NCI-H1105 treated with DMSO at 0.1 percent for 48 hours (cell line): ENCODE measurements around the gene LRRC4C.

Experiments
- DNase-seq: peaks from one replicate; lab custom pipeline; 2025; lab: John Stamatoyannopoulos, UW

Gene LRRC4C

GRCh38 chr11:41414771-41415440, 44.5 kb downstream of the LRRC4C start:
- DNase-seq: peak; percentile 90

DNA sequence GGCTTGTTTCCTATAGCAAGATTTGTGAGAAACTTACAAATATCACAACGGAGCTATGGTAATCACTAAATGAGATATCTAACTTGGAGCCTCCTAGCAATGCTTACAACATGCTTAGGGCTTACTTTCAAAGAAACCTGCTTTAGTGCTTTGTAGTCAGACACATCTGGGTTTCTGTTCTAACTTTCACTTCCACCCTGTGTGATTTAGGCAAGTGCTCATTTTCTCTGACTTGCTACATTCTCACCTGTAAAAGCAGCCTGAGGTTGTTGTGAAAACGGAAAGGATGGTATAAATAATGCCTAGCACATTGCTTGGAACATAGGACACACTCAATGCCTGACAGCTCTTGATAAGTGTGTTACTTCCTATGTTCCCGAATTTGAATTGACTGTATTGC, 45.6 kb downstream of the LRRC4C start:
- DNase-seq: no peak

DNA sequence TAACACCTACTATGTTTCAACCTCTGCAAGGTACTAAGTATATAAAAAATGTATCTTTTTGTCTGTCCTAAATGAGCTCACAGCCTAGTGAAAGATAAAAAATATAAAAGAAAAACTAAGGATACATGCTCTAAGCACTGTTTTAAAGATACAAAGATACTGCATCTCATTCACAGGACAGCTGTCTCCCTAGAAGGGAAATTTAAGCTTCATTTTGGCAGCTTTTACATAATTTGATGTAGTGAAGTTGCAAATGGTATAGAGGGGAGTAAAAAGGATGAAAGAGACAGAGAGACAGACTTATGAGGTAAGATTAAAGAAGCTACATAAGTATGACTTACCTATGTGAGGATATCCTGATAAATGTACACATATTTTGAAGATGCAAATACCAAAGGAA, 53.6 kb downstream of the LRRC4C start:
- no peak for DNase-seq

DNA sequence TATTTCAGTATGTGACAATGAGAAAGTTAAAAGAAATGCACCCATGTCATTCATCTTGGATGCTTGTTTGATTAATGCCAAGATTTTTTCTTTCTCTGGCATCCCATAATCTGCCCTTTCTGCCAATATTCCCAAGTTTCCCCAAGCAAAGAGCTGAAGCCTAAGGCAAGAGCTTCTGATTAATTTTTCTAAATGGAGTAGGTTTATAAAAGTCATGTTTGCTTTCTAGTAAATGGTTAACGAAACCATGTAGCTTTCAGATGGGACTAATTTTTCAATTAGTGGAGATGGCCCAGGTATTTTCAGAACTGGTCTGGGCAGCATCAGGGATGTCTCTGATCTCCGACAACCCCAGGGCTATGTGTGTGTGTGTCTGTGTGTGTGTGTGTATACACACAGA, 55.3 kb downstream of the LRRC4C start:
- no peak for DNase-seq

GRCh38 chr11:41403458-41403857, 56.0 kb downstream of the LRRC4C start:
- DNase-seq: peak; percentile 27

DNA sequence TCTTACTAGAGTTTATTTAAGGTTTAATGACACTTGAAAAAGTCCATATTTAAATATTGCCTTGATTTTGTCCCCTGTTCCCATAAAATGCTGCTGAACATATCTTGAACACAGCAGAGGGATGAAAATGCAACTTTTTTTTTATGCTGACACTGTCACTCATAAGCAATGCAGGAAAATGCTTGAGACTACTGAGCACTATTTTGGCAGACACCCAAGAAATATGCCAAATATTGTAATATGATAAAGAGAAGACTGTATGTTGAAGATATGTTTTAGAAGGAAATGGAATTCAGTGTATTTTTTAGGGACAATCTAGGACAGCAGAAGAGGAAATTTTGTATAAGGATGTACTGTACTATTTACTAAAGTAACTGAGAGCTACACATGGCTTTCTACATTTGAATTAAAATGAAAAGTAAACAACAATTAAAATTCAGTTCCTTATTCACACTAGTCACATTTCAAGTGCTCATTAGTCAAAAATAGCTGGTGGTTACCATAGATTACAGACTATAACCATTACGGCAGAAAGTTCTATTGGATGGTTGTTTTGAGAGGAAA, 58.6 kb downstream of the LRRC4C start:
- DNase-seq: peak; percentile 98

GRCh38 chr11:41400124-41400523, 59.3 kb downstream of the LRRC4C start:
- no peak for DNase-seq

GRCh38 chr11:41399323-41399722, 60.1 kb downstream of the LRRC4C start:
- no peak for DNase-seq

DNA sequence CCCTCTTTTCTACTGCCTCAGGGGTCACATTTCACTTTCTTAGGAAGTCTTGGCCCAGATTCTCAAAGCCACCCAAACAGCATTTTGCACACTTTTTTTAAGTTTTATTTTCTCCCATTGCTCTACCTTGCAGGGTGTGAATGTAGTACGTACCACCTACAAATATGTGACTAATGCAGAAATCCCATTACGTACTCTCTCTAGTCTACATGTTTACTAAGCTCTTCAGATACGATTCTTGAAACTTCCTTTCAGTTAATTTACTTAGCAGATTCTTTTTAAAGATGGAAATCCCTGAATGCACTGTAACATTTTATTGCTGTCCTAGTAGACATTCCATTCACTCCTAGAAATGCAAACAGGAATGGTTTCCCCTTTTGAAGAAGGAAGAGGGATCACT, 61.3 kb downstream of the LRRC4C start:
- DNase-seq: no peak

DNA sequence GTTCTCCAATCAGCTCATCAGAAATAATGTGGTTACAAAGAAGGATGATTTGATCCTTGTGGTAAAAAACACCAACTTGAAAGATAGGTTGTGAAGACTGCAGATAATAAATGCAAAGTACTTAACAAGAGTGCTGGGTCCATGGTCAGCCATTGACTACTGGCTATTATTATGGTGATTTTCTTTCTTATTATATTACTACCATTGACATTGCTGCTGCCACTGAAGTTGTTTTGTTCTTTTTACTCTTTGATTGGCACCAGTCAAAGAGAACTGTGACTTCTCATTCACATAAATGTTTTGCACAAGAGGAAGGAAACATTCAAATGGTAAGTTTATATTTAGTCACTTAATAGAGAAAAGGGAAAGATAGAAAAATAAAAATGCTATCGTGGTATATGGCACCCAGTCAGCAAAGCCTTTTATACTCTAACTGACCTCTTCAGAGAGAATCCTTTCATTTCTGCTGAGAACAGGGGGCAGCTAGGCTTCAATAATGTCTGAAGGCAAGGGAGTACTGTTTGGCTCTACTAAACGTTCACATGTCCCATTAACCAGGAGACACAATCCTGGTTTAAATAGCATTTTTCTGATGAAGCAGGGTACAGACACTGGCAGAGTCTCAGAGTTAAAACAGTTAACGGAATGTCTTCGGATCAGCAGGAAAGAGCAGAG, 64.8 kb downstream of the LRRC4C start:
- DNase-seq: peak; percentile 50

GRCh38 chr11:41392596-41392995, 66.9 kb downstream of the LRRC4C start:
- DNase-seq: no peak

DNA sequence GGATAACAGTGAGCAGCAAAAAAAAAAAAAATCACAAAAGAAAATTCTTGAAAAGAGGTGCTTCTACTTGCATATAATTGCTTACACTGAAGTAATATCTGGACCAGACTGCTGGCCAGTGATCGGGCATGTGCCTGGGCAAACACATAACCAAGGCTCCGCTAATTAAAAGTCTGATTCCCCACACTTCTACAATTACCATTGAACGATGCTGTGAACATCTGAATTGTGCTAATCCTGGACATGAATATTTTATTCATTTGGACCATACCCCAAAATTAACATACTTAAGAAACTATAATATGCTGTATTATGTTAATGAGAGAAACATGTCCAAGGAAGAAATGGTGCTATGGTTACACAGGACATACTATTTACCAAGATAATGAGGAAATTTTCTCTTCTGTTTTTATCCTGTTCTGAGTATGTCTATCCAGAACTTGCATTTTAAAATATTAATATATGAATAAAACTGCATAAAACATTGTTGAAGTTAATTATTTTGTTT, 69.8 kb downstream of the LRRC4C start:
- DNase-seq: no peak

DNA sequence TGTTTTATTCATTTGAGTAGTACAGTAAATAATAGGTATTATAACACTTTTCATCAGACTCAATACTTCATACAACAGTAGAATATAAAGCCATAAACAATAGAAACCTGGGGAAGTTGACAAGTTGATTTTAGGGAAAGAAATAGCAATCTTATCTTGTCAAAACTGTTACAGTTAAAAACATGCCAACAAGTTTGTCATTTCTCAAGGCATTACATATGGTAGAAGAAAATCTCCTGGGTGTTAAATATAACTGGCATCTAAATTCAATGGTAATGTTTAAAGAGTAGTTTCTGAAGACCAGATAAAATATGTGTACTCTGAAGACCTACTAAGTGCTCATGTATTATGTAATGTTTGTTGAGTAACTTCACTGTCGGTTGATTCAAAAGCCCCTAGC, 75.1 kb downstream of the LRRC4C start:
- no peak for DNase-seq

- DNase-seq: no peak
These were observed 75.7 kb downstream of the LRRC4C start for GRCh38 chr11:41383768-41384167.

- no peak for DNase-seq
These were observed 76.5 kb downstream of the LRRC4C start for GRCh38 chr11:41382927-41383326.

- DNase-seq: no peak
These were observed 80.4 kb downstream of the LRRC4C start for GRCh38 chr11:41379084-41379483.

DNA sequence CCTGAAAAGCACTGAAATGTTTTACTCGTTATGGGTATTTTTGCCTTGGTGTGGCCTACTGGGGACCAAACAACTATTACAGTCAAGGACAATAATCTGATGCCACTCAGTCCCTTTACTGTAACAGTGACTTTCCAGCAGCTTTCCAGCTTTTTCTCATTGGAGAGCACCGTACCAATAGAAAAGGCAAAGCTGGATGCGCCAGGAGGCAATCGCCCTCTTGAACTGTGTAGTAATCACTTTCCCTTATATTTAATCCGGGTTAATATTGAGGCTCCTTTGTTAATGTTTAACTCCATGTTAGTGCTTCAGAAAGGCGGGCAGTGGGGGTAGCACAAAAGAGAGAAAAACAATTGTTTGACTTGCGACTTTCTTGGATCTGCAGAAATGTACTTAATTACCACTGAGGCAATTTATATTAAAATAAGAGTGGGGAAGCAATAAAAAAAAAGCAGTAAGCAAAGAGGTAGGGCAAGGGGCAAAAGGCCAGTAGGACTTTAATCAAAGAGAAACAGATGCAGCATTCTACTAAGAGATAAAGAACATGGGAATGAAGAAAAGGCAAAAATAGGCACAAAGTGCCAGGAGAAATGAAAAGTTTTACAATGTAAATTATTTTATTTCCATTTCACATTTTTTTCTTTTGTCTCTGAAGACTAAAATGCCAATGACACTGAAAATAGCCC, 81.6 kb downstream of the LRRC4C start:
- DNase-seq: no peak

GRCh38 chr11:41351825-41352224, 107.6 kb downstream of the LRRC4C start:
- no peak for DNase-seq

- no peak for DNase-seq
These were observed 113.4 kb downstream of the LRRC4C start for GRCh38 chr11:41346042-41346441.

DNA sequence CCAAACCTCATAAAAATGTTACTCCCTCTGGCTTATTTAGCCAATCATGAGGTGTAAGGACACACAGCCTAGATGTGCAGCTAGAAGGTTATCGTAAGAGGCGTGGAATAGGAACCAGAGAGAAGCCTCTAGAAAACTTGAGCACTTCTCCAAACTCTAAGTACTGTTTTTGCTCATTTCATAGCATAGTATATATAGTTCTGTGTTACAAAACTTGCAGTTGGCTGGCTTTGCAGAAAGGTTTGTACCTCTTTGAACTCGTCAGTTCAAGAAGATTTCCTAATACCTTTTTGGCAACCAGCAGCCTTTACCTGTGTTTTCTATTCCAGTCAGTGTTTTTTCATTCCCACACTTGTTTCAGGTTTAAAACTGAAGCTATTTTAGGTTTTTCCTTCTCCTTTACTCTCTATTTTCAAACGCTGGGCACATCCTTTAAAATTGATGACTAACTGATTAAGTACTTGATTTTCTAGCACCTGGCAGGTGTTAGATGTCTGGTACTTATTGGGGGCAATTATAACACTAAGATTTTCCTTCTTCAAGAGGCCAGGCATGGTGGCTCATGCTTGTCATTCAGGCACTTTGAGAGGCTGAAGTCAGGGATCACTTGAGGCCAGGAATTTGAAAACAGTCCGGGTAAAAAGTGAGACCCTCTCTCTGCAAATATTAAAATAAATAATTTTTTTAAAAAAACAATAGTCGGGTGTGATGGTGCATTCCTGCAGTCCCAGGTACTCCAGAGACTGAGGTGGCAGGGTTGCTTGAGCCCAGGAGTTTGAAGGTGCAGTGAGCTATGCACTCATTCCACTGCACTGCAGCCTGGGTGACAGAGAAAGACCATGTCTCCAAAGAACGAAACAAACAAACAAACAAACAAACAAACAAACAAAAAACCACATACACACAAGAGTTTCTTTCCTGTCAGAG, 125.2 kb downstream of the LRRC4C start:
- DNase-seq: peak; percentile 29

DNA sequence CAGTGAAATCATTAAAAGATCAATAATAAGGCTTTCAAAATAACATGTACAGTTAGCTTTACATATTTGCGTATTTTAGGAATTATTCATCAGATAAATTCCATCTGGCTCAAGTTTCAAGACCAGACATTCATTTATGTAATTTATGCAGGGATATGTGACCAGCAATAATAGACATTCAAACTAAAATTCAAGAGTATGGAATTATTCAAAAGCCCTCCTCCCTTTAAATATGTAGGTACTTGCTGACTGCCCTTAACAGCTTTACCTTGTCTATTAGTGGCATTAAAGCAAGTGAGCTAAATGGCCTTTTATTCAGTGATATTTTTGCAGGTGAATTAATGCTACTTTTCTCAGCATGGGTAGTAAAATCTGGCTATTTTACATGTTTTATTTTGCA, 126.1 kb downstream of the LRRC4C start:
- no peak for DNase-seq

DNA sequence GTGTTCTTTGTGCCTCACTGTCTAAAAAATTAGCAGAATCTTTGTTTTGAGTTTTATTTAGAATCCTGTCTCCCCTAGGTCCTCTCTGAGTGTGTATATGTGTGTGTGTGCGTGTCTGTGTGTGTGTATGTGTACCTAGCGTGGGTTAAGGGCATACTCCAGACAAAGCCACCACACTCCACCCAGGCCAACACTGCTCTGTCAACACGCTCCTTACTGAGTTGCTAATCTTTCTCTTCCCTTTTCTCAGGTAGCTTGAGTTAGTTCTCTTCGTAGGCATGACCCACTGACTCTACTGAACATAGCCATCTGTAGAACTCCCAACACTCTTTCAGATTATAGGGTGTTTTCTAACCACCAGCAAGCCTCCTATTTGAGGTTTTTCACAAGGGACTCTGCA, 131.1 kb downstream of the LRRC4C start:
- DNase-seq: no peak
